GM23338 (cell line): ENCODE results near the gene USH2A. TPM values are rescaled to one million over a fixed set of nuclear protein-coding genes. Genes with fewer than 3 reads are reported as not detected.

ENCODE experiments used
- ATAC-seq: fragments of 200-7000 bp; cut with Tn5 transposase; 3 replicates; pipeline ENCODE4 v1.9.1; 2020
- DNase-seq: peaks from one replicate; pipeline ENCODE4 v3.0.0-alpha.2; 2015; ENCODE audit warnings: low spot score
- H2AFZ ChIP-seq: fragments of 200-600 bp; sonication (generic); 2 replicates; pipeline ENCODE4 v1.8.0; 2016; ENCODE audit warnings: antibody characterized with exemption, mild to moderate bottlenecking, moderate library complexity
- H3F3A ChIP-seq: fragments of 200-600 bp; sonication (generic); replicated peaks from 2 replicates; pipeline ENCODE4 v1.8.0; 2017; ENCODE audit warnings: antibody characterized with exemption, mixed run types, low read depth
- H3K27ac ChIP-seq: fragments of 200-600 bp; sonication (generic); 2 replicates; pipeline ENCODE4 v1.6.1; 2016; ENCODE audit warnings: low read depth
- H3K27me3 ChIP-seq: fragments of 200-600 bp; sonication (generic); 2 replicates; pipeline ENCODE4 v1.8.0; 2016; ENCODE audit warnings: mild to moderate bottlenecking, mixed run types, moderate library complexity; ENCODE audit not compliant: insufficient read depth
- H3K36me3 ChIP-seq: fragments of 200-600 bp; sonication (generic); 2 replicates; pipeline ENCODE4 v1.8.0; 2016; ENCODE audit warnings: mild to moderate bottlenecking; ENCODE audit not compliant: insufficient read depth
- H3K4me1 ChIP-seq: fragments of 200-600 bp; sonication (generic); 2 replicates; pipeline ENCODE4 v1.8.0; 2016; ENCODE audit warnings: mild to moderate bottlenecking, moderate library complexity; ENCODE audit not compliant: insufficient read depth
- H3K4me2 ChIP-seq: fragments of 200-600 bp; sonication (generic); 2 replicates; pipeline ENCODE4 v1.7.1; 2017; ENCODE audit warnings: mixed run types
- H3K4me3 ChIP-seq: fragments of 200-600 bp; sonication (generic); 2 replicates; pipeline ENCODE4 v1.6.1; 2016; ENCODE audit warnings: mixed run types
- H3K79me2 ChIP-seq: fragments of 200-600 bp; sonication (generic); replicated peaks from 2 replicates; pipeline ENCODE4 v1.8.0; 2017; ENCODE audit warnings: mild to moderate bottlenecking; ENCODE audit not compliant: insufficient read depth
- H3K9me2 ChIP-seq: fragments of 200-600 bp; sonication (generic); 2 replicates; pipeline ENCODE4 v1.8.0; 2017; ENCODE audit not compliant: insufficient read depth
- H4K20me1 ChIP-seq: fragments of 200-600 bp; sonication (generic); replicated peaks from 2 replicates; pipeline ENCODE4 v1.8.0; 2017; ENCODE audit warnings: mild to moderate bottlenecking; ENCODE audit not compliant: insufficient read depth
- H3K27ac Mint-ChIP-seq: 2 replicates; pipeline ENCODE4 v1.8.0; 2020; ENCODE audit warnings: inconsistent platforms, mild to moderate bottlenecking, moderate library complexity, mixed read lengths
- H3K27me3 Mint-ChIP-seq: 3 replicates; pipeline ENCODE4 v1.8.0; 2022; ENCODE audit warnings: low read depth, mild to moderate bottlenecking, moderate library complexity, mixed read lengths, inconsistent platforms; ENCODE audit not compliant: insufficient read depth, poor library complexity
- H3K36me3 Mint-ChIP-seq: 3 replicates; pipeline ENCODE4 v1.8.0; 2021; ENCODE audit warnings: low read depth, mild to moderate bottlenecking, inconsistent platforms, moderate library complexity, mixed read lengths
- H3K4me1 Mint-ChIP-seq: 3 replicates; pipeline ENCODE4 v1.8.0; 2020; ENCODE audit warnings: mild to moderate bottlenecking, inconsistent platforms, mixed read lengths
- H3K4me3 Mint-ChIP-seq: 3 replicates; pipeline ENCODE4 v1.8.0; 2021; ENCODE audit warnings: moderate library complexity, mild to moderate bottlenecking, inconsistent platforms, mixed read lengths
- H3K9me3 Mint-ChIP-seq: 3 replicates; pipeline ENCODE4 v1.8.0; 2020; ENCODE audit warnings: moderate library complexity, mild to moderate bottlenecking, inconsistent platforms, mixed read lengths
- CREB1 ChIP-seq: fragments of 250-450 bp; sonication (Bioruptor Pico); IDR thresholded peaks from 2 replicates; pipeline ENCODE4 v1.5.0; 2020; ENCODE audit warnings: low read depth, mild to moderate bottlenecking, moderate library complexity
- EZH2 ChIP-seq: fragments of 200-600 bp; sonication (generic); IDR thresholded peaks from one replicate; pipeline ENCODE4 v1.8.0; 2017; ENCODE audit warnings: antibody characterized with exemption, mild to moderate bottlenecking, low read depth; ENCODE audit not compliant: unreplicated experiment
- EZH2phosphoT487 ChIP-seq: fragments of 200-600 bp; sonication (generic); IDR thresholded peaks from one replicate; pipeline ENCODE4 v1.8.1; 2018; ENCODE audit warnings: antibody characterized with exemption; ENCODE audit not compliant: unreplicated experiment
- ZNF331 ChIP-seq: fragments of 250-450 bp; sonication (Bioruptor Pico); IDR thresholded peaks from 2 replicates; pipeline ENCODE4 v1.5.0; 2020; ENCODE audit warnings: low read depth, mild to moderate bottlenecking, moderate library complexity
- polyA plus RNA-seq: library from polyadenylated mRNA; unstranded; fragments of >200 nt; fragmentation: Nextera tagmentation; extraction: Ambion mirVana; gene quantifications from 2 replicates; pipeline ENCODE4 v1.2.1, GENCODE V29; 2016
- total RNA-seq: library from RNA; depleted of rRNA; stranded (reverse); fragments of >200 nt; shearing (Covaris generic); gene quantifications from 2 replicates; pipeline ENCODE4 v1.2.3, GENCODE V29; 2014
- TF ChIP-seq, protein P1 (sequence below): IDR thresholded peaks from one replicate; pipeline ENCODE4 v1.6.1; 2018; ENCODE audit warnings: antibody characterized with exemption; ENCODE audit not compliant: unreplicated experiment
- TF ChIP-seq, protein P2 (sequence below), 2 experiments: fragments of 200-600 bp in 1 of 2; sonication (generic) in 1 of 2; conservative IDR thresholded peaks; 2 replicates each; pipeline versions ENCODE4 v1.5.1 to v1.6.1; 2016 to 2017; ENCODE audit warnings: antibody characterized with exemption in 2 of 2, low read depth in 2 of 2, mild to moderate bottlenecking in 2 of 2, moderate library complexity in 1 of 2
- TF ChIP-seq, protein P3 (sequence below): fragments of 250-450 bp; sonication (Bioruptor Pico); IDR thresholded peaks from 2 replicates; pipeline ENCODE4 v1.5.0; 2020; ENCODE audit warnings: mild to moderate bottlenecking, moderate library complexity

USH2A gene
- total and polyA plus RNA-seq, 2 experiments from 2014 or later: 0.03 TPM

DNA sequence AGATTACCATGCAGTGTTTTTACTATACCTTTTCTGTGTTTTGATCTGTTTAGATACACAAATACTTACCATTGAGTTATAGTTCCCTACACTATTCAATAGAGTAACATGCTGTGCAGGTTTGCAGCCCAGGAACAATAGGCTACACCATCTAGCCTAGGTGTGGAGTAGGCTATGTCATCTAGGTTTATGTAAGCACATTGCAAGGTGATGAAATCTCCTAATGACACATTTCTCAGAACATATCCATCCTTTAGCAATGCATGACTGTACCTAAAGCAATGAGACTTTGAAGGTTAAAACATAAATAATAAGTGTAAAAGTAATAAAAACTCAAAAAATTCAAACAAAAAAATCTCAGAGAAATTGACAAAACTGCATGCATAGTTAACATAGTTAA, 358.6 kb downstream of the USH2A start:
- Mint-ChIP-seq H3K27ac (no peak overlapping the region), H3K4me3 (no peak overlapping the region), H3K4me1 (no peaks in the 10 kb centered on the region), H3K9me3 (no peaks in the 10 kb centered on the region), H3K36me3 (no peaks in the 10 kb centered on the region), H3K27me3 (peaks cover 2% of the 10 kb centered on the region)
- Histone ChIP-seq H3K27ac (no peak overlapping the region), H3K36me3 (no peaks in the 10 kb centered on the region), H3K4me2 (no peak overlapping the region), H3K79me2 (no peaks in the 10 kb centered on the region), H3F3A (no peaks in the 10 kb centered on the region), H3K9me2 (0 out of 2 replicates have a peak, but pooled peaks cover 3% of the 10 kb centered on the region), H3K27me3 (no peaks in the 10 kb centered on the region), H4K20me1 (no peaks in the 10 kb centered on the region), H2AFZ (no peak overlapping the region; the same call in 1 of the 2 replicates), H3K4me3 (no peak overlapping the region), H3K4me1 (no peaks in the 10 kb centered on the region)
- TF ChIP-seq, protein P1, sequence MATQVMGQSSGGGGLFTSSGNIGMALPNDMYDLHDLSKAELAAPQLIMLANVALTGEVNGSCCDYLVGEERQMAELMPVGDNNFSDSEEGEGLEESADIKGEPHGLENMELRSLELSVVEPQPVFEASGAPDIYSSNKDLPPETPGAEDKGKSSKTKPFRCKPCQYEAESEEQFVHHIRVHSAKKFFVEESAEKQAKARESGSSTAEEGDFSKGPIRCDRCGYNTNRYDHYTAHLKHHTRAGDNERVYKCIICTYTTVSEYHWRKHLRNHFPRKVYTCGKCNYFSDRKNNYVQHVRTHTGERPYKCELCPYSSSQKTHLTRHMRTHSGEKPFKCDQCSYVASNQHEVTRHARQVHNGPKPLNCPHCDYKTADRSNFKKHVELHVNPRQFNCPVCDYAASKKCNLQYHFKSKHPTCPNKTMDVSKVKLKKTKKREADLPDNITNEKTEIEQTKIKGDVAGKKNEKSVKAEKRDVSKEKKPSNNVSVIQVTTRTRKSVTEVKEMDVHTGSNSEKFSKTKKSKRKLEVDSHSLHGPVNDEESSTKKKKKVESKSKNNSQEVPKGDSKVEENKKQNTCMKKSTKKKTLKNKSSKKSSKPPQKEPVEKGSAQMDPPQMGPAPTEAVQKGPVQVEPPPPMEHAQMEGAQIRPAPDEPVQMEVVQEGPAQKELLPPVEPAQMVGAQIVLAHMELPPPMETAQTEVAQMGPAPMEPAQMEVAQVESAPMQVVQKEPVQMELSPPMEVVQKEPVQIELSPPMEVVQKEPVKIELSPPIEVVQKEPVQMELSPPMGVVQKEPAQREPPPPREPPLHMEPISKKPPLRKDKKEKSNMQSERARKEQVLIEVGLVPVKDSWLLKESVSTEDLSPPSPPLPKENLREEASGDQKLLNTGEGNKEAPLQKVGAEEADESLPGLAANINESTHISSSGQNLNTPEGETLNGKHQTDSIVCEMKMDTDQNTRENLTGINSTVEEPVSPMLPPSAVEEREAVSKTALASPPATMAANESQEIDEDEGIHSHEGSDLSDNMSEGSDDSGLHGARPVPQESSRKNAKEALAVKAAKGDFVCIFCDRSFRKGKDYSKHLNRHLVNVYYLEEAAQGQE: no peak
- no peak for TF ChIP-seq EZH2phosphoT487
- TF ChIP-seq, protein P2, sequence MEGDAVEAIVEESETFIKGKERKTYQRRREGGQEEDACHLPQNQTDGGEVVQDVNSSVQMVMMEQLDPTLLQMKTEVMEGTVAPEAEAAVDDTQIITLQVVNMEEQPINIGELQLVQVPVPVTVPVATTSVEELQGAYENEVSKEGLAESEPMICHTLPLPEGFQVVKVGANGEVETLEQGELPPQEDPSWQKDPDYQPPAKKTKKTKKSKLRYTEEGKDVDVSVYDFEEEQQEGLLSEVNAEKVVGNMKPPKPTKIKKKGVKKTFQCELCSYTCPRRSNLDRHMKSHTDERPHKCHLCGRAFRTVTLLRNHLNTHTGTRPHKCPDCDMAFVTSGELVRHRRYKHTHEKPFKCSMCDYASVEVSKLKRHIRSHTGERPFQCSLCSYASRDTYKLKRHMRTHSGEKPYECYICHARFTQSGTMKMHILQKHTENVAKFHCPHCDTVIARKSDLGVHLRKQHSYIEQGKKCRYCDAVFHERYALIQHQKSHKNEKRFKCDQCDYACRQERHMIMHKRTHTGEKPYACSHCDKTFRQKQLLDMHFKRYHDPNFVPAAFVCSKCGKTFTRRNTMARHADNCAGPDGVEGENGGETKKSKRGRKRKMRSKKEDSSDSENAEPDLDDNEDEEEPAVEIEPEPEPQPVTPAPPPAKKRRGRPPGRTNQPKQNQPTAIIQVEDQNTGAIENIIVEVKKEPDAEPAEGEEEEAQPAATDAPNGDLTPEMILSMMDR (conservative IDR thresholded peaks at IDR 0.05; ENCODE audit: low read depth in 2 of 2): no peak
- TF ChIP-seq, protein P3, sequence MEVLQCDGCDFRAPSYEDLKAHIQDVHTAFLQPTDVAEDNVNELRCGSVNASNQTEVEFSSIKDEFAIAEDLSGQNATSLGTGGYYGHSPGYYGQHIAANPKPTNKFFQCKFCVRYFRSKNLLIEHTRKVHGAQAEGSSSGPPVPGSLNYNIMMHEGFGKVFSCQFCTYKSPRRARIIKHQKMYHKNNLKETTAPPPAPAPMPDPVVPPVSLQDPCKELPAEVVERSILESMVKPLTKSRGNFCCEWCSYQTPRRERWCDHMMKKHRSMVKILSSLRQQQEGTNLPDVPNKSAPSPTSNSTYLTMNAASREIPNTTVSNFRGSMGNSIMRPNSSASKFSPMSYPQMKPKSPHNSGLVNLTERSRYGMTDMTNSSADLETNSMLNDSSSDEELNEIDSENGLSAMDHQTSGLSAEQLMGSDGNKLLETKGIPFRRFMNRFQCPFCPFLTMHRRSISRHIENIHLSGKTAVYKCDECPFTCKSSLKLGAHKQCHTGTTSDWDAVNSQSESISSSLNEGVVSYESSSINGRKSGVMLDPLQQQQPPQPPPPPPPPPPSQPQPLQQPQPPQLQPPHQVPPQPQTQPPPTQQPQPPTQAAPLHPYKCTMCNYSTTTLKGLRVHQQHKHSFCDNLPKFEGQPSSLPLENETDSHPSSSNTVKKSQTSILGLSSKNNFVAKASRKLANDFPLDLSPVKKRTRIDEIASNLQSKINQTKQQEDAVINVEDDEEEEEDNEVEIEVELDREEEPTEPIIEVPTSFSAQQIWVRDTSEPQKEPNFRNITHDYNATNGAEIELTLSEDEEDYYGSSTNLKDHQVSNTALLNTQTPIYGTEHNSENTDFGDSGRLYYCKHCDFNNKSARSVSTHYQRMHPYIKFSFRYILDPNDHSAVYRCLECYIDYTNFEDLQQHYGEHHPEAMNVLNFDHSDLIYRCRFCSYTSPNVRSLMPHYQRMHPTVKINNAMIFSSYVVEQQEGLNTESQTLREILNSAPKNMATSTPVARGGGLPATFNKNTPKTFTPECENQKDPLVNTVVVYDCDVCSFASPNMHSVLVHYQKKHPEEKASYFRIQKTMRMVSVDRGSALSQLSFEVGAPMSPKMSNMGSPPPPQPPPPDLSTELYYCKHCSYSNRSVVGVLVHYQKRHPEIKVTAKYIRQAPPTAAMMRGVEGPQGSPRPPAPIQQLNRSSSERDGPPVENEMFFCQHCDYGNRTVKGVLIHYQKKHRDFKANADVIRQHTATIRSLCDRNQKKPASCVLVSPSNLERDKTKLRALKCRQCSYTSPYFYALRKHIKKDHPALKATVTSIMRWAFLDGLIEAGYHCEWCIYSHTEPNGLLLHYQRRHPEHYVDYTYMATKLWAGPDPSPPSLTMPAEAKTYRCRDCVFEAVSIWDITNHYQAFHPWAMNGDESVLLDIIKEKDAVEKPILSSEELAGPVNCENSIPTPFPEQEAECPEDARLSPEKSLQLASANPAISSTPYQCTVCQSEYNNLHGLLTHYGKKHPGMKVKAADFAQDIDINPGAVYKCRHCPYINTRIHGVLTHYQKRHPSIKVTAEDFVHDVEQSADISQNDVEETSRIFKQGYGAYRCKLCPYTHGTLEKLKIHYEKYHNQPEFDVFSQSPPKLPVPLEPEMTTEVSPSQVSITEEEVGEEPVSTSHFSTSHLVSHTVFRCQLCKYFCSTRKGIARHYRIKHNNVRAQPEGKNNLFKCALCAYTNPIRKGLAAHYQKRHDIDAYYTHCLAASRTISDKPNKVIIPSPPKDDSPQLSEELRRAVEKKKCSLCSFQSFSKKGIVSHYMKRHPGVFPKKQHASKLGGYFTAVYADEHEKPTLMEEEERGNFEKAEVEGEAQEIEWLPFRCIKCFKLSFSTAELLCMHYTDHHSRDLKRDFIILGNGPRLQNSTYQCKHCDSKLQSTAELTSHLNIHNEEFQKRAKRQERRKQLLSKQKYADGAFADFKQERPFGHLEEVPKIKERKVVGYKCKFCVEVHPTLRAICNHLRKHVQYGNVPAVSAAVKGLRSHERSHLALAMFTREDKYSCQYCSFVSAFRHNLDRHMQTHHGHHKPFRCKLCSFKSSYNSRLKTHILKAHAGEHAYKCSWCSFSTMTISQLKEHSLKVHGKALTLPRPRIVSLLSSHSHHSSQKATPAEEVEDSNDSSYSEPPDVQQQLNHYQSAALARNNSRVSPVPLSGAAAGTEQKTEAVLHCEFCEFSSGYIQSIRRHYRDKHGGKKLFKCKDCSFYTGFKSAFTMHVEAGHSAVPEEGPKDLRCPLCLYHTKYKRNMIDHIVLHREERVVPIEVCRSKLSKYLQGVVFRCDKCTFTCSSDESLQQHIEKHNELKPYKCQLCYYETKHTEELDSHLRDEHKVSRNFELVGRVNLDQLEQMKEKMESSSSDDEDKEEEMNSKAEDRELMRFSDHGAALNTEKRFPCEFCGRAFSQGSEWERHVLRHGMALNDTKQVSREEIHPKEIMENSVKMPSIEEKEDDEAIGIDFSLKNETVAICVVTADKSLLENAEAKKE (CRISPR knock-in tag): no peak
- TF ChIP-seq EZH2: no peak
- no peak for TF ChIP-seq ZNF331 (CRISPR knock-in tag)
- TF ChIP-seq CREB1 (CRISPR knock-in tag): no peak
- ATAC-seq (no peak), DNase-seq (no peak)
